ENCODE results near the gene KIDINS220.

Gene KIDINS220

GRCh38 chr2:8805278-8806210, 31.9 kb downstream of the KIDINS220 start:
- DNase-seq (ENCODE audit: low spot score) = no peak

DNA sequence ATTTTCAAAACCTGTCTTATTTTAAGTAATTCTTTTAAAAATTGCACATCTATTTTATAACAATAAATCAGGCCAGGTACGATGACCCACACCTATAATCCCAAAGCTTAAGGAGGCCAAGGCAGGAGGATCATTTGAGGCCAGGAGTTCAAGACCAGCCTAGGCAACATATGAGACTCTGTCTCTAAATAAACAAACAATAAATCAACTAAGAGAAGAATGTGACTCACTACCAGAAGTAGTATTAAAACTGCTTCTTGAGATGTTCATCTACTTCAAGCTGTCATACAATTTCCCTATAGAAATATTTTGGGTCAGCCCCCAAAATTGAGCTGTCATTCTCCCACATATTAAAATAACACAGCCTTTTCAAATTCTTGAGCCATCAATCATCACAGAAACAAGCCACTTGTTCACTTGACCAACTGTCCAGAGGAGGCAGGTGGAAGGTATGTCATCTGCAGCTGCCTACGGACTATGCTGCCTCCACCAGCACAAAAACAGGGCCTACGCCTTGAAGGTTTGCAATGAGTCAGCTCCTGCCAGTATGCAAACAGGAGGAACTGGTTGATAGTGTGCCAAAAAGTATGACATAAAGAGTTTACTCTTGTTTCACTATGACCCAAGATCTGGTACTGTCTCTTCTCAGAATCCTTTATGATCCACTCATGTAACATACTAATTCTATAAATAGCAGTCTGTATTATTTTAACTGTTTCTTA, 33.6 kb downstream of the KIDINS220 start:
- peak; percentile 83 for DNase-seq (ENCODE audit: low spot score)

DNA sequence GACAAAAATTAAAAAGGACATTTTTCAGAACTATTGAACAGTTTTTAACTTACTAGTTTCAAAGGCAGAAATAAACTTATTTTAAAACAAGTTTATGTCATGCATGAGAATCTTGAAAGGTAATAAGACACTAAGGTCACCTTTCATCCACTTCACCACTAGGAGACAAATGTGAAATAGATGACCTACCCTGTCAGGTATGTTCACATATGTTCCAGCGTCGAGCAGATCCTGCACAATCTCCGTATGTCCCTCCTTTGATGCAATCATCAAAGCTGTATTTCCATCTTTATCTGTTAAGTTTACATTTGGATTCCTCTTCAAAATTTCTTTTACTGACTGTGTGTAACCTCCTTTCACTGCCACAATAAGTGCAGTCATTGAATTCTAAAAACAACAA, 34.7 kb downstream of the KIDINS220 start:
- DNase-seq (ENCODE audit: low spot score) = no peak

GRCh38 chr2:8800821-8801220, 36.6 kb downstream of the KIDINS220 start:
- no peak for DNase-seq (ENCODE audit: low spot score)

GRCh38 chr2:8800218-8800617, 37.2 kb downstream of the KIDINS220 start:
- DNase-seq (ENCODE audit: low spot score) = no peak

DNA sequence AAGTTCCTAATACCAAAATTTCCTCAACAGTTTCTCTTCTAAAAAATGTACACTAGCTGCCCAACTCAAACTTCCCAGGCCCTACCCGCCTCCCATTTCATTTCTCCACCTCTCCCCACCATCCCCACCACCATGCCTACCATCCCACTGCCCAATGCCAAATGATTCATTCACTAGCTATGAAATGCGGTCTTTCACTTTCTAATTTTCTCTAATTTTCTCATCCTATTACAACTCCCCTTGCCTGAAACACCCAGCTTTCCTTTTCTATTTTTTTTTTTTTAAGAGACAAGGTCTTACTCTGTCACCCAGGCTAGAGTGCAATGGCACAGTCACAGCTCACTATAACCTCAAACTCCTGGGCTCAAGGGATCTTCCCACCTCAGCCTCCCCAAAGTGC, 38.4 kb downstream of the KIDINS220 start:
- no peak for DNase-seq (ENCODE audit: low spot score)

GRCh38 chr2:8798393-8798792, 39.0 kb downstream of the KIDINS220 start:
- DNase-seq (ENCODE audit: low spot score) = no peak

DNA sequence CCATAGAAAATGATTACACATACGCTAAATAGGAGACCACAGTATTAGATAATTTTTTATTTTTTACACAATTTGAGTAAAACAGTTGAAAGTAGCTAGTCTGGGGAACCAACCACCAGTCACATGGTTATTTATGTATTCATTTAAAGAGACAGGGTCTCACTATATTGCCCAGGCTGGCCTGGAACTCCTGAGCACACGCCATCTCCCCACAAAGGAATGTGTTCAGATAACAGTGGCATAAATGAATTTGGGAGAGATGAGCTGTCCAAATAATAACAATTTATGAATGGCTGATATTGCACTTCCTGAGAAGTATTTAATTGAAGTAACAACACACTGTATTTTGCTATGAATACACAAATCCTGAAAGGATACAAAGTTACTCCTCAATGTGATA, 39.7 kb downstream of the KIDINS220 start:
- DNase-seq (ENCODE audit: low spot score) = no peak

DNA sequence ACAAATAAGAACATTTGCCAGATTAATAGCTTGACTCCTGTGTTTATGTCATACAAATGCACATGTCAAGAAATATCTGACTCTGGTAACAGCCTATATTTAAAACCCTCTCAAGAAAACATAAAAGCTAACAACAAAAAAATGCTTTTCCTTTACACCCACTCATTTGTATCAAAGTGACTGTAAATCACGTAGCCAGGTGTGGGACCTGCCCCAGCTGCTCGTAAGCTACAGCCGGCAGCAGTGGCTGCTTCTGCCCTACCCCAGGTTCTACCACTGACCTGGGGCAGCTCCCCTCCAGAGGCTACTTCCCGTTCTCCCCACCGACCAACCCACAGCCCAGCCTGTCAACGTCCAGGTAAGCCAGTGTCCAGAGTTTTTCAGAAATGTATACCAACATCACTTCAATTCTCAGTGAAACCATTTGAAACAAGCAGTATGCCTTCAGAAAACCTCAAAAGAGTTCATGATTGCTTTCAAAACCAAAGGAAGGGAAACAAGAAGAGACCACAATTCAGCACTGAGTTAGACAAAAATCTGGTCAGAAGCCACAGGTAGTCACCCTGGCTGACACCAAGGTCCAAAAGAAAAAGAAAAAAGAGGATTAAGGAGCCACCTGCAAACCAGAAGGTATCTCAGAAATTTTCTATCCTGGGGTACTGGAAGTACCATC, 40.4 kb downstream of the KIDINS220 start:
- DNase-seq (ENCODE audit: low spot score) = peak; percentile 12

DNA sequence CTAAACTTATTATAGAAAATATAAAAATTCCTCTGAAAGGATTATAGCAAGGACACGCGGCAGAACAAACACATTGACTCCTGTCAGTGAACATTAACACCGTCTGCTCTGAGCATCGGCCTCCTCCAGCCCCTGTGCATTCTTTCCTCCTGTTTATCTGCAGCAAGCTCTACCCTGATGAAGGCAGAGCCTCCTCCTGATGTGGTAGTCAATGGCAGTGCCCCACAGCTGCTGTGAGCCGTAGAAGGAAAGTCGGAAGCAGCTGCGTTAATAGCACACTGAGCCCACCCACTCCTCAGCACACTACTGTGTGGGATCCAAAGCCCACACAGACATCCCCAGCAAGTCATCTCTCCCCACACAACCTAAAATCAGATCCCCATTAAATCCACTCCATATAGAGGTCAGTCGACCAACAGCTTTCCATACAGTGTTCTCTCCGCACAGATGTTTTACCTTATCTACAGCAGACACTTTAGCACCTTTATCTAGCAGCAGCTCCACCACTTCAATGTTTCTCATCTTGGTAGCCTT, 41.0 kb downstream of the KIDINS220 start:
- DNase-seq (ENCODE audit: low spot score) = no peak

DNA sequence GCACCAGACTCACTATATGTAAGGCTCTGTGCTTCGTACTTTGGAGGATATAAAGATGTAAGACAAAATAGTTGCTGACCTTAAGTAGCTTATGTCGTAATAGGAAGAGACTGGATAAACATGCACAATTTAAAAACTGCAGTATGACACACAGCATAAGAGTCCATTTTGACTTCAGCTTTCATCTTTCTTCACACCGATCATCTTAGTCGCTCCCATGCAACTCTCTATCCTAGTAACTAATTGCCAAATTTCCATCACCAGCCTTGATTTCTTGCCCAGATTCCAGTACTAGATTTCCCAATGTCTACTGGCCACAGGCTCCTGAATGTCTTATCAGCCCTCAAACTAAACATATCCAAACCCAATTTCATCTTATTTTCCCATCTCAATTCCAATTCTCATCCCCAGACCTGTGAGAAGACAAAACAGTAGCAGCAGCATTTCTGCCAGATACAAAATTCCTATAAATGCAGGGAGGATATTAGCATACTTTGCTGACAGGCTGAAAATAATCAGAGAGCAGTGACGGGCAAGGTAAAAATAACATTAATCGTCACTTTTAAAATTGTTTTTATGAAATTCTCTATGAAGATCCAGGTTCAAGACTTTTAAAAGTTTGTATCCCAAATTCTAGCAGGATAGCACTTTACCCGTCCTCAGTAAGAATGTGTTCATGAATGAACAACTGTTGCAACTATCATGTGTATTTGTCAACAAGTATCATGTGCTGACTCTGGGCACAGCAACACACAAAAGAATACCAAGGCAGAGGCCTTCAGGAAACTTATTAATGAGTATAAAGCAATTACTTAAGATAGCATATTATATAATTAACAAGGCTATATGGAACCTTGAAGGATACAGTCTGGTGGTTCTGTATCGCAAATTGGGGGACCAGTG, 42.2 kb downstream of the KIDINS220 start:
- no peak for DNase-seq (ENCODE audit: low spot score)

DNA sequence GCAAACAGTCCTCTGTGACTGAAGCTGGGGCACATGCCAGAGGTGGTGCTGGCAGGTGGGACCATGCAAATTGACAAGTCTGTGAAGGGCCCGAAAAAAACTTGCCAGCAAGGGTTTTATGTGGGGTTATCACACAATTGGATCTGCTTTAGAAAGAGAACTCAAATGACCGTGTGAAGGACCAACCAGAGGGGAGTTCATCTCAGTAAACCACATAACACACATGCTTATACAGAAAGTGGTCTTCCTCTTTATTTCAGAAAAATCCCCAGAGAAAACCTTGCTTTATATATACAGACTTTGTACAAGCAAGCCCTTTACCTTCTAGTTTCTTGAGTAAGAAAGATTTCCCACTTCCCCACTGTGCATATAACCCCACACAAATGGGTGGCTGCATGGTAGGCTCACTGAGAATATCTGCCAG, 46.7 kb downstream of the KIDINS220 start:
- no peak for DNase-seq (ENCODE audit: low spot score)

GRCh38 chr2:8786463-8786862, 51.0 kb downstream of the KIDINS220 start:
- no peak for DNase-seq (ENCODE audit: low spot score)

DNA sequence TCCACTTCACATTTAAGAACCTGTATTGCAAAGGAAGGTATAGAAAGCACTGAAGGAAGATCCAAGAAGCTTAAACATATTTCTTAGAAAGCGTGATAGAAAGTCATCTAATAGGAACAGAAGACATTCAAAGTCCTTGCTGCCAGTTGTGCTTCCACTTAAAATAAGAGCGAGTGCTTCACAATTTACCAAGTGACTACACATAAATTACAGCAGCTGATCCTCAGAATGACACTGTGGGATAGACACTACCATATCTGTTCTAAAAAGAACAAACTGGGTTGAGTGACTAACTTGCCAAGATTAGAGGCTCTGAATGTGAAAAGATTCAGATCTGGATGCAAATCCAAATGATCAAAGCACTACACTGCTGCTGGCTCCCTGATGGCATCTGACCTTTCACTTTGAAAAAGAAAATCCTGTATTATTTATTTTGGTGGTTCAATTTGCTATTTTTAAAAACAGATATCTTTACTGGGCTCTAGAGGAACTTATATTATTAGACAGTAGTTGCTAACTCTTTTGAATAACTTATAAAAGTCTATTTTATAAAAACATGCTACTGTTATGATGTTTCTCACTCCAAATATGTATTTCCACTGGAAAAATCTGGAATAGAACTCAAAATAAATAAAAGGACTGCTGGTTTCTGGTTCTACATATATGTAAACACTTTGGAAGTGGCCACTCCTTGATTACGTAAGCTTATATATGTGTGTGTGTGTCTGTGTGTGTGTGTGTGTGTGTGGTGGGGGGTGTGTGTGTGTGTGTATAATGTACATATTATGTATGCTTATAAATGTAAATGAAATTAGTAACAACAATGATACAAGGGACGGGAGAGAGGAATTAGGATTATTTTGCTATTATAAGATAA, 57.4 kb downstream of the KIDINS220 start:
- no peak for DNase-seq (ENCODE audit: low spot score)

GRCh38 chr2:8774371-8774770, 63.0 kb downstream of the KIDINS220 start:
- DNase-seq (ENCODE audit: low spot score) = no peak

- DNase-seq (ENCODE audit: low spot score) = no peak
Measured at GRCh38 chr2:8767324-8767723, 70.1 kb downstream of the KIDINS220 start.

DNA sequence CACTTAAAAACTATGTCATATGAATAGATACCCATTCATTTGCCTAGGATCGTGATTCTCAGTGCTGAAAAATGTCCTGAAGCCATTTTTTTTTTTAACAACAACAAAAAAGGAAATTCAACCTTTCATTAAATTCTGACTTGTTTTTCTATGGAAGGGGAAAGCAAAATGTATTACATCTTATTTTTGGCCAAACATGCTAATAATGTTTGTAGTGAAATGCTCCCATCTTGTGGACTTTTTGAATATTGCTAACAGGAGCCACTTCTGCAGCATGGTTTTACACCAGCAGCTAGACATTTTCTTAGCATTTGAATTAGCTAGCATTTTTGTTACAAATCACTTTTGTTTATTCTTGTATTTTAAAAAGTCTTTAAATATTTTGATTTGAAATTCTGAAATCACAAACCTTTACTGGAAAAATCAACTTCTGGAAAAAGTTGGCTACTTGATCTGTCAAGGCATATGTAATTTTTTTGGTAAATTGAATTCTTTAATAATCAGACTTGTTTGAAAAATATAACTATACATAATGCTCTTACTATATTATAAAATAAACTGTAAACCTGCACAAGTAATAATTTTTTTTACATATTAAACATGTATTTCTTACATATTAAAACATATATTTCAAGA, 75.8 kb downstream of the KIDINS220 start:
- peak; percentile 18 for DNase-seq (ENCODE audit: low spot score)

- DNase-seq (ENCODE audit: low spot score) = no peak
Measured at GRCh38 chr2:8756716-8757115, 80.7 kb downstream of the KIDINS220 start.

DNA sequence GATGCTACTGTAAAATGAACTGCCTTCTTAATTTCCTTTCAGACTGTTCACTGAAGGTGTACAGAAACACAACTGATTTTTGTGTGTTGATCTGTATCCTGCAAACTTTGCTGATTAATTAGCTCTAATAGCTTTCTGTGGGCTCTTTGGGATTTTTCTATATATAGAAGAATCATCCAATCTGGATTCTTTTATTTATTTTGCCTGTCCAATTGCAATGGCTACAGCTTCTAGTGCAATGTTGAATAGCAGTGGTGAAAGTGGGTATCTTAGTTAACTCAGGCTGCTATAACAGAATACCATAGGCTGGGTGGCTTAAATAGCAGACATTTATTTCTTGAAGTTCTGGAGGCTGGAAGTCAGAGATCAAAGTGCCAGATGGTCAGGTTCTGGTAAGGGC, 81.2 kb downstream of the KIDINS220 start:
- no peak for DNase-seq (ENCODE audit: low spot score)
